Panc1 (cell line): ENCODE data around the gene GALNTL6. TPM values are rescaled to one million over a fixed set of nuclear protein-coding genes. Genes with fewer than 3 reads are reported as not detected.

Source experiments
- ATAC-seq: fragments of 200-7000 bp; cut with Tn5 transposase; 2 replicates; pipeline ENCODE4 v1.9.1; 2020; ENCODE audit warnings: mild to moderate bottlenecking, moderate library complexity
- BruUV-seq: library from RNA; stranded (reverse); fragments of 400-500 nt; replicated peaks from 2 replicates; lab custom pipeline; 2021; lab: Mats Ljungman, UMichigan
- CTCF ChIA-PET: fragments of 300-600 bp; sonication (Branson Sonifier 250); formaldehyde crosslinking; loops from one replicate; lab custom pipeline; 2022; ENCODE audit warnings: antibody characterized with exemption; lab: Charles Lee
- POLR2A ChIA-PET: fragments of 300-600 bp; sonication (Branson Sonifier 250); formaldehyde crosslinking; loops from one replicate; lab custom pipeline; 2022; ENCODE audit warnings: antibody characterized with exemption; lab: Charles Lee
- DNase-seq: peaks from one replicate; pipeline ENCODE4 v3.0.0-alpha.2; 2010; ENCODE audit warnings: low read depth, low spot score
- H3K27ac ChIP-seq: 2 replicates; pipeline ENCODE4 v1.5.1; 2011; ENCODE audit warnings: mild to moderate bottlenecking, low read length, inconsistent platforms
- H3K27me3 ChIP-seq: fragments of 200-500 bp; sonication (Bioruptor generic); 2 replicates; pipeline ENCODE4 v1.6.0; 2014; ENCODE audit warnings: low read length, inconsistent platforms; ENCODE audit not compliant: control insufficient read depth, insufficient read depth
- H3K36me3 ChIP-seq: fragments of 200-500 bp; sonication (Bioruptor generic); 2 replicates; pipeline ENCODE4 v1.5.1; 2014; ENCODE audit warnings: inconsistent platforms, mild to moderate bottlenecking, low read length, moderate library complexity; ENCODE audit not compliant: control insufficient read depth, insufficient read depth
- H3K4me1 ChIP-seq: 2 replicates; pipeline ENCODE4 v1.5.1; 2011; ENCODE audit warnings: inconsistent platforms, mild to moderate bottlenecking, low read length, moderate library complexity; ENCODE audit not compliant: control insufficient read depth, insufficient read depth
- H3K4me3 ChIP-seq, 2 experiments: 2 replicates each; pipeline ENCODE4 v1.5.1; 2011 to 2012; ENCODE audit warnings: low read depth in 2 of 2, low read length in 2 of 2, mild to moderate bottlenecking in 2 of 2, inconsistent platforms in 1 of 2, moderate library complexity in 1 of 2
- H3K9me3 ChIP-seq: fragments of 200-500 bp; sonication (Bioruptor generic); 2 replicates; pipeline ENCODE4 v1.5.1; 2014; ENCODE audit warnings: low read depth, mild to moderate bottlenecking, inconsistent platforms, low read length, moderate library complexity; ENCODE audit not compliant: control insufficient read depth, insufficient read depth
- CTCF ChIP-seq: fragments of 450-650 bp; IDR thresholded peaks from 2 replicates; pipeline ENCODE4 v1.5.1; 2017; ENCODE audit warnings: mild to moderate bottlenecking
- POLR2AphosphoS5 ChIP-seq: IDR thresholded peaks from 2 replicates; pipeline ENCODE4 v1.6.1; 2012; ENCODE audit warnings: mild to moderate bottlenecking, low read depth, low read length, moderate library complexity
- REST ChIP-seq, 2 experiments: IDR thresholded peaks; 2 replicates each; pipeline ENCODE4 v1.6.1; 2011 to 2012; ENCODE audit warnings: low read depth in 2 of 2, control low read depth in 1 of 2, low read length in 1 of 2, mild to moderate bottlenecking in 1 of 2, moderate library complexity in 1 of 2; ENCODE audit not compliant: insufficient read depth in 1 of 2
- SIN3A ChIP-seq: IDR thresholded peaks from 2 replicates; pipeline ENCODE4 v1.6.1; 2012; ENCODE audit warnings: low read depth, mild to moderate bottlenecking, low read length, moderate library complexity, borderline replicate concordance; ENCODE audit not compliant: insufficient read depth
- TCF7L2 ChIP-seq: IDR thresholded peaks from 2 replicates; pipeline ENCODE4 v1.6.1; 2011; ENCODE audit warnings: mild to moderate bottlenecking, low read depth, low read length, inconsistent platforms
- in situ Hi-C: cut with HindIII; loops from 2 replicates; pipeline ENCODE4 v1.10.0; 2016; ENCODE audit warnings: low sequenced_read_pairs, low pct_unique_long_range_greater_than_20kb
- intact Hi-C: fragments of 100-400 bp; cut with micrococcal nuclease; formaldehyde crosslinking; loops from one replicate; pipeline ENCODE4 v1.10.0; 2022; ENCODE audit not compliant: unreplicated experiment
- total RNA-seq: library from RNA; stranded (reverse); gene quantifications from one replicate; pipeline ENCODE4 v1.2.1, GENCODE V29; 2021; ENCODE audit not compliant: unreplicated experiment

The GALNTL6 gene
- total RNA-seq, 1 experiment from 2014 or later = not detected

- in situ Hi-C loops (no loop called here), intact Hi-C loops (no loop called here)
- ATAC-seq = no peak
- no peak overlapping the region for H3K4me3 ChIP-seq
- no peak for DNase-seq
- no peak overlapping the region for H3K27ac ChIP-seq
- no TSS peak for BruUV-seq
- ChIA-PET CTCF (no interaction called here), POLR2A (no interaction called here)
- no peaks in the 10 kb centered on the region for H3K9me3 ChIP-seq
- no peaks in the 10 kb centered on the region for H3K36me3 ChIP-seq
- no peaks in the 10 kb centered on the region for H3K4me1 ChIP-seq
- H3K27me3 ChIP-seq = no peaks in the 10 kb centered on the region
- TF ChIP-seq TCF7L2 = no peak
- TF ChIP-seq SIN3A = no peak
- no peak for TF ChIP-seq POLR2AphosphoS5
- TF ChIP-seq REST (IDR thresholded peaks at IDR 0.05; ENCODE audit: insufficient read depth in 1 of 2, low read depth in 2 of 2, low read length in 1 of 2) = no peak
- no peak for TF ChIP-seq CTCF
Observed at GRCh38 chr4:172323288-172323687, 510.1 kb downstream of the GALNTL6 start.

- no TSS peak for BruUV-seq
- POLR2A ChIA-PET = no interaction called here
- Histone ChIP-seq H3K27me3 (no peaks in the 10 kb centered on the region), H3K4me3 (no peak overlapping the region), H3K36me3 (no peaks in the 10 kb centered on the region), H3K27ac (no peak overlapping the region), H3K9me3 (no peaks in the 10 kb centered on the region), H3K4me1 (no peaks in the 10 kb centered on the region)
- ATAC-seq (no peak), DNase-seq (no peak)
- in situ Hi-C loops (no loop called here), intact Hi-C loops (no loop called here)
- CTCF ChIA-PET = no interaction called here
- TF ChIP-seq REST (IDR thresholded peaks at IDR 0.05; ENCODE audit: insufficient read depth in 1 of 2, low read depth in 2 of 2, low read length in 1 of 2) (no peak), POLR2AphosphoS5 (no peak), TCF7L2 (no peak), SIN3A (no peak), CTCF (no peak)
Observed at GRCh38 chr4:172344308-172344938, 531.2 kb downstream of the GALNTL6 start.
